Caco-2 (cell line): ENCODE results near the gene GULP1. TPM values are rescaled to one million over a fixed set of nuclear protein-coding genes. Genes with fewer than 3 reads are reported as not detected.

Source experiments
- BruUV-seq: library from RNA; stranded (reverse); fragments of 400-500 nt; replicated peaks from 2 replicates; lab custom pipeline; 2021; lab: Mats Ljungman, UMichigan
- CTCF ChIA-PET: fragments of 300-600 bp; sonication (Branson Sonifier 250); formaldehyde crosslinking; loops from one replicate; lab custom pipeline; 2022; ENCODE audit warnings: antibody characterized with exemption; lab: Charles Lee
- POLR2A ChIA-PET: fragments of 300-600 bp; sonication (Branson Sonifier 250); formaldehyde crosslinking; loops from one replicate; lab custom pipeline; 2022; ENCODE audit warnings: antibody characterized with exemption; lab: Charles Lee
- DNase-seq, 2 experiments: peaks; one replicate each; pipeline versions ENCODE4 v3.0.0 to v3.0.0-alpha.2; 2020 to 2022
- H3K27me3 ChIP-seq: replicated peaks from 2 replicates; pipeline ENCODE4 v1.6.0; 2011; ENCODE audit warnings: low read length; ENCODE audit not compliant: control insufficient read depth, insufficient read depth
- H3K36me3 ChIP-seq: 2 replicates; pipeline ENCODE4 v1.5.1; 2011; ENCODE audit warnings: low read length; ENCODE audit not compliant: control insufficient read depth, insufficient read depth
- H3K4me1 ChIP-seq: fragments of 250-450 bp; sonication (Bioruptor Pico); 2 replicates; pipeline ENCODE4 v1.5.1; 2020; ENCODE audit warnings: mild to moderate bottlenecking
- H3K4me3 ChIP-seq: 2 replicates; pipeline ENCODE4 v1.5.1; 2011; ENCODE audit warnings: low read depth, mild to moderate bottlenecking, control low read depth, low read length
- H3K9me3 ChIP-seq: fragments of 250-450 bp; sonication (Bioruptor Pico); 2 replicates; pipeline ENCODE4 v1.5.1; 2020; ENCODE audit warnings: mild to moderate bottlenecking, moderate library complexity
- H3K27ac Mint-ChIP-seq: one replicate; pipeline ENCODE4 v1.8.0; 2022; ENCODE audit warnings: mixed read lengths; ENCODE audit not compliant: unreplicated experiment
- H3K27me3 Mint-ChIP-seq: one replicate; pipeline ENCODE4 v1.8.0; 2022; ENCODE audit warnings: mixed read lengths; ENCODE audit not compliant: insufficient read depth, unreplicated experiment
- H3K36me3 Mint-ChIP-seq: one replicate; pipeline ENCODE4 v1.8.0; 2022; ENCODE audit warnings: mild to moderate bottlenecking, mixed read lengths; ENCODE audit not compliant: insufficient read depth, unreplicated experiment
- H3K4me1 Mint-ChIP-seq: one replicate; pipeline ENCODE4 v1.8.0; 2022; ENCODE audit warnings: low read depth, mixed read lengths; ENCODE audit not compliant: unreplicated experiment
- H3K4me3 Mint-ChIP-seq: one replicate; pipeline ENCODE4 v1.8.0; 2022; ENCODE audit warnings: mild to moderate bottlenecking, moderate library complexity, mixed read lengths; ENCODE audit not compliant: unreplicated experiment
- H3K9me3 Mint-ChIP-seq: one replicate; pipeline ENCODE4 v1.8.0; 2022; ENCODE audit warnings: mixed read lengths; ENCODE audit not compliant: unreplicated experiment
- intact Hi-C: fragments of 100-400 bp; cut with micrococcal nuclease; formaldehyde crosslinking; loops from one replicate; pipeline ENCODE4 v1.10.0; 2022; ENCODE audit not compliant: unreplicated experiment
- total RNA-seq: library from RNA; stranded (reverse); gene quantifications from 2 replicates; pipeline ENCODE4 v1.2.3, GENCODE V29; 2022
- TF ChIP-seq, protein P1 (sequence below), 2 experiments: fragments of 200-600 bp in 1 of 2; IDR thresholded peaks; 1 replicate in 1 of 2; 2 replicates in 1 of 2; pipeline versions ENCODE4 v1.5.1 to v1.8.0; 2011 to 2022; ENCODE audit warnings: antibody characterized with exemption in 1 of 2, control low read depth in 1 of 2, inconsistent platforms in 1 of 2, low read depth in 1 of 2, low read length in 1 of 2, mild to moderate bottlenecking in 1 of 2, moderate library complexity in 1 of 2; ENCODE audit not compliant: insufficient read depth in 1 of 2, severe bottlenecking in 1 of 2, unreplicated experiment in 1 of 2

GULP1 gene
- total RNA-seq, 1 experiment from 2014 or later: 32.4 TPM

DNA sequence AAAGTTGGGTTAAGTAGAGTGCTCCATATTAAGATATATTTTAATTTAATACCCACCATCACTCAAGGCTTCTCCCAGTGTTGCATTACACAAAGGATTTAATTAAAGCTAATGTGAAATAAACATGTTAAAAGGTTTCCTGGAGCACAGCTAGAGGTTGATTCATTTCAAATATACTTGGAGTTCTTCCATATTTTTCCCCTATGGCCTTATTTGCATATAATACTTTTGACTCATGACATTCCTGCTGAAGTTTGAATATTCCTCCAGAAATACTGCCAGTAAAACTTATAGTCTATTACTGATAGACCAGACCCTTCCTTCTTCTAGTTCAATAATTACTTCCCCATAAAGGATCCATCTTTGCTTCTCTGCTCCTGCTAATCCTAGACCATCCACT lies 227.5 kb downstream of the GULP1 start:
- intact Hi-C loops: no loop called here
- no peak for DNase-seq
- no peaks in the 10 kb centered on the region; the same call in 1 of the 2 replicates for H3K9me3 ChIP-seq
- no peak overlapping the region for H3K27ac Mint-ChIP-seq
- H3K4me1 ChIP-seq: no peaks in the 10 kb centered on the region
- no peaks in the 10 kb centered on the region for H3K36me3 Mint-ChIP-seq
- no peaks in the 10 kb centered on the region for H3K27me3 ChIP-seq
- ChIA-PET POLR2A (no interaction called here), CTCF (no interaction called here)
- no peak overlapping the region for H3K4me3 ChIP-seq
- peaks cover 12% of the 10 kb centered on the region for H3K9me3 Mint-ChIP-seq
- no peaks in the 10 kb centered on the region for H3K36me3 ChIP-seq
- TF ChIP-seq, protein P1, sequence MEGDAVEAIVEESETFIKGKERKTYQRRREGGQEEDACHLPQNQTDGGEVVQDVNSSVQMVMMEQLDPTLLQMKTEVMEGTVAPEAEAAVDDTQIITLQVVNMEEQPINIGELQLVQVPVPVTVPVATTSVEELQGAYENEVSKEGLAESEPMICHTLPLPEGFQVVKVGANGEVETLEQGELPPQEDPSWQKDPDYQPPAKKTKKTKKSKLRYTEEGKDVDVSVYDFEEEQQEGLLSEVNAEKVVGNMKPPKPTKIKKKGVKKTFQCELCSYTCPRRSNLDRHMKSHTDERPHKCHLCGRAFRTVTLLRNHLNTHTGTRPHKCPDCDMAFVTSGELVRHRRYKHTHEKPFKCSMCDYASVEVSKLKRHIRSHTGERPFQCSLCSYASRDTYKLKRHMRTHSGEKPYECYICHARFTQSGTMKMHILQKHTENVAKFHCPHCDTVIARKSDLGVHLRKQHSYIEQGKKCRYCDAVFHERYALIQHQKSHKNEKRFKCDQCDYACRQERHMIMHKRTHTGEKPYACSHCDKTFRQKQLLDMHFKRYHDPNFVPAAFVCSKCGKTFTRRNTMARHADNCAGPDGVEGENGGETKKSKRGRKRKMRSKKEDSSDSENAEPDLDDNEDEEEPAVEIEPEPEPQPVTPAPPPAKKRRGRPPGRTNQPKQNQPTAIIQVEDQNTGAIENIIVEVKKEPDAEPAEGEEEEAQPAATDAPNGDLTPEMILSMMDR (IDR thresholded peaks at IDR 0.05; ENCODE audit: insufficient read depth in 1 of 2, low read depth in 1 of 2, low read length in 1 of 2, severe bottlenecking in 1 of 2, unreplicated experiment in 1 of 2): no peak
- no peak overlapping the region for H3K4me3 Mint-ChIP-seq
- no peaks in the 10 kb centered on the region for H3K27me3 Mint-ChIP-seq
- no peaks in the 10 kb centered on the region for H3K4me1 Mint-ChIP-seq
- BruUV-seq: no TSS peak

DNA sequence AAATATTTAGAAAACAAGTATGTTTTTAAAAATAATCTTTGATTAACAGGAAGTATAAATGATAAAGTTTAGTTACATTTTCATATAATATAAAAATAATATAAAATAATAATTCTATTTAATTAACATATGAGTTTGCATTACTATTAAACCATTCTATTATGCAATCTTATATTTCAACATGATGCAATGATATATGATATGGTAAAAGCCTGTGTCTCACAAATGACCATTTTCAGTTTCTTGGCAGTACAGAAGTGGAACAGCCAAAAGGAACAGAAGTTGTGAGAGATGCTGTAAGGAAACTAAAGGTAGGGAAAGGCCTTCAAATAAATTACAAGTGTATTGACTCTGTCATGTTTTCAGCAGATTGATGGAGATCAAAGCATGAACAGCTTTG lies 230.8 kb downstream of the GULP1 start:
- Mint-ChIP-seq H3K36me3 (no peaks in the 10 kb centered on the region), H3K4me1 (peaks cover 11% of the 10 kb centered on the region), H3K4me3 (no peak overlapping the region), H3K27me3 (no peaks in the 10 kb centered on the region), H3K27ac (no peak overlapping the region), H3K9me3 (peaks cover 12% of the 10 kb centered on the region)
- BruUV-seq: no TSS peak
- TF ChIP-seq, protein P1 (IDR thresholded peaks at IDR 0.05; ENCODE audit: insufficient read depth in 1 of 2, low read depth in 1 of 2, low read length in 1 of 2, severe bottlenecking in 1 of 2, unreplicated experiment in 1 of 2): no peak
- Histone ChIP-seq H3K9me3 (no peaks in the 10 kb centered on the region; the same call in 1 of the 2 replicates), H3K27me3 (no peaks in the 10 kb centered on the region), H3K4me3 (no peak overlapping the region), H3K4me1 (no peaks in the 10 kb centered on the region), H3K36me3 (no peaks in the 10 kb centered on the region)
- intact Hi-C loops: loop anchor here (5.0 to 10.0 kb wide), 4 partner anchors 212 to 825 kb away; no protein-coding TSS in a partner anchor
- no peak for DNase-seq
- ChIA-PET POLR2A (no interaction called here), CTCF (no interaction called here)

DNA sequence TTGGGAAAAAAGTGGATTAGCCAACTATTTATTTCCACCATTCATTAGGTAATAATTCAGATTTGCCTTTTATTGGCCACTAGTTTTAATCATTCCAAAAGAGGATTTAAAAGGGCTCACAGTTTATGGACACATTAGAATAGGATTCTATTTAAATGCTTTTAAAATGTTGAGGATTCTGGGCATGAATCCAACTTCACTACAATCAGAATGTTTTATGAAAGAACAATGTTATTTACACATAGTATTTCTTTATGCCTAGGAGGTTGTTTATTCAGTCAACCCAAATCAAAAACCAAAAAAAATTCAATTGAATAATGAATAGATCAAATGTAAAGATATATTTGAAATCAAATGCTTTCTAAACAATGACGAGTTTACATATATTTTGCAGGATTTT lies 232.2 kb downstream of the GULP1 start:
- H3K9me3 Mint-ChIP-seq: peaks cover 12% of the 10 kb centered on the region
- intact Hi-C loops: loop anchor here (1.0 to 10.0 kb wide), 7 partner anchors 211 to 888 kb away; no protein-coding TSS in a partner anchor
- Histone ChIP-seq H3K36me3 (no peaks in the 10 kb centered on the region), H3K27me3 (no peaks in the 10 kb centered on the region), H3K4me3 (no peak overlapping the region), H3K9me3 (no peaks in the 10 kb centered on the region; the same call in 1 of the 2 replicates), H3K4me1 (no peaks in the 10 kb centered on the region)
- ChIA-PET CTCF (interaction anchor here (1.5 kb wide), 1 partner anchor 454 kb away, joined by 10 read pairs; no protein-coding TSS in a partner anchor), POLR2A (no interaction called here)
- peaks cover 11% of the 10 kb centered on the region for H3K4me1 Mint-ChIP-seq
- H3K4me3 Mint-ChIP-seq: no peak overlapping the region
- H3K36me3 Mint-ChIP-seq: no peaks in the 10 kb centered on the region
- no peak overlapping the region for H3K27ac Mint-ChIP-seq
- TF ChIP-seq, protein P1 (IDR thresholded peaks at IDR 0.05; ENCODE audit: insufficient read depth in 1 of 2, low read depth in 1 of 2, low read length in 1 of 2, severe bottlenecking in 1 of 2, unreplicated experiment in 1 of 2): no peak
- BruUV-seq: no TSS peak
- no peaks in the 10 kb centered on the region for H3K27me3 Mint-ChIP-seq
- no peak for DNase-seq
